NCI-H446 (cell line): ENCODE results near the gene CASKIN2.

Experiments
- DNase-seq, 2 experiments: peaks; one replicate each; lab custom pipeline; 2025; lab: John Stamatoyannopoulos, UW

Gene CASKIN2, protein sequence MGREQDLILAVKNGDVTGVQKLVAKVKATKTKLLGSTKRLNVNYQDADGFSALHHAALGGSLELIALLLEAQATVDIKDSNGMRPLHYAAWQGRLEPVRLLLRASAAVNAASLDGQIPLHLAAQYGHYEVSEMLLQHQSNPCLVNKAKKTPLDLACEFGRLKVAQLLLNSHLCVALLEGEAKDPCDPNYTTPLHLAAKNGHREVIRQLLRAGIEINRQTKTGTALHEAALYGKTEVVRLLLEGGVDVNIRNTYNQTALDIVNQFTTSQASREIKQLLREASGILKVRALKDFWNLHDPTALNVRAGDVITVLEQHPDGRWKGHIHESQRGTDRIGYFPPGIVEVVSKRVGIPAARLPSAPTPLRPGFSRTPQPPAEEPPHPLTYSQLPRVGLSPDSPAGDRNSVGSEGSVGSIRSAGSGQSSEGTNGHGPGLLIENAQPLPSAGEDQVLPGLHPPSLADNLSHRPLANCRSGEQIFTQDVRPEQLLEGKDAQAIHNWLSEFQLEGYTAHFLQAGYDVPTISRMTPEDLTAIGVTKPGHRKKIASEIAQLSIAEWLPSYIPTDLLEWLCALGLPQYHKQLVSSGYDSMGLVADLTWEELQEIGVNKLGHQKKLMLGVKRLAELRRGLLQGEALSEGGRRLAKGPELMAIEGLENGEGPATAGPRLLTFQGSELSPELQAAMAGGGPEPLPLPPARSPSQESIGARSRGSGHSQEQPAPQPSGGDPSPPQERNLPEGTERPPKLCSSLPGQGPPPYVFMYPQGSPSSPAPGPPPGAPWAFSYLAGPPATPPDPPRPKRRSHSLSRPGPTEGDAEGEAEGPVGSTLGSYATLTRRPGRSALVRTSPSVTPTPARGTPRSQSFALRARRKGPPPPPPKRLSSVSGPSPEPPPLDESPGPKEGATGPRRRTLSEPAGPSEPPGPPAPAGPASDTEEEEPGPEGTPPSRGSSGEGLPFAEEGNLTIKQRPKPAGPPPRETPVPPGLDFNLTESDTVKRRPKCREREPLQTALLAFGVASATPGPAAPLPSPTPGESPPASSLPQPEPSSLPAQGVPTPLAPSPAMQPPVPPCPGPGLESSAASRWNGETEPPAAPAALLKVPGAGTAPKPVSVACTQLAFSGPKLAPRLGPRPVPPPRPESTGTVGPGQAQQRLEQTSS (N-terminal part only)

GRCh38 chr17:75515496-75516254, at the start of gene CASKIN2:
TSS of gene CASKIN2 (minus strand) at chr17:75515537. CDS start at chr17:75513804, 1,733 bp downstream.
- DNase-seq = peak; percentile 89 to 96

DNA sequence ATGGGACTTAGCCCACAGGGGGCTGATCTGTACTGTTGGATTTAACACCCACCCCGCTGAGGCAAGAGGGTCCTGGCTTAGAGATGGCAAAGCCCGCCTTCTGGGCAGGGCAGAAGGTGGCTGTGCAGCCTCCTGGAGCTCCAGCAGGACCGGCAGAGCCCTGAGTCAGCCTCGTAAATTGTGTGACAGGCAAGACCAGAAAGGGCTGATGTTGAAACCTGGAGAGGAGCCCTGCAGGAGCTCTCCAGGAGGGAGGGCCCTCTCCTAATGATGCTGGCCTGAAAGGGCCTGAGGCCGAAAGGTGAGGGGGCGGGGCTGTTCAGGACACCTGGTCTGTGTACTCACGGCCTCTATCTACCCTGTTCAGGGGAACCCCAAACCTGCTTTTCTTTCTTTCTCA, 49.7 kb upstream of the CASKIN2 start:
- no peak for DNase-seq

GRCh38 chr17:75564195-75564594, 48.9 kb upstream of the CASKIN2 start:
- no peak for DNase-seq

DNA sequence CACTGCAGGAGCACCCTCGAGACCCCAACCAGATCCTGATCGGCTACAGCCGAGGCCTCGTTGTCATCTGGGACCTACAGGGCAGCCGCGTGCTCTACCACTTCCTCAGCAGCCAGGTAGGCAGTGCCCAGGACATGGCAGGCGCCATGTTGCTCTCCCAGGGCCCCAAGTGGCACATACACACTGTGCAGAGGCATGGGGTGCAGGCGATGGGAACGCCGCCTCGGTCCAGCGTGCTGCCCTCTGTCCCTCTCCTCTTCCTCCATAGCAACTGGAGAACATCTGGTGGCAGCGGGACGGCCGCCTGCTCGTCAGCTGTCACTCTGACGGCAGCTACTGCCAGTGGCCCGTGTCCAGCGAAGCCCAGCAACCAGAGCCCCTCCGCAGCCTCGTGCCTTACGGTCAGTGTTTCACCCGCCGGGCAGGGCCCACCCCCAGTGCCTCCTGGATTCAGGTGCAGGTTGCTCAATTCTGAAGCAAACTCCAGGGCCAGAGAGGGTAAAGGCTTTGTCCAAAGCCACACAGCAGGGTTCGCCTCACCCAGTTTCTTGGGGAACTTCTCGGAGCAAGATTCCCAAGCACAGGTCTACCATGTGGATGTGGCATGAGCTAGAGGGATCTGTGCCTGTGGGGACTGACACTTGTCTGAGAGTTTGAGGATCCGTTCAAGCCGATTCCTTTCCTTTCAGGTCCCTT, 47.9 kb upstream of the CASKIN2 start:
- no peak for DNase-seq

DNA sequence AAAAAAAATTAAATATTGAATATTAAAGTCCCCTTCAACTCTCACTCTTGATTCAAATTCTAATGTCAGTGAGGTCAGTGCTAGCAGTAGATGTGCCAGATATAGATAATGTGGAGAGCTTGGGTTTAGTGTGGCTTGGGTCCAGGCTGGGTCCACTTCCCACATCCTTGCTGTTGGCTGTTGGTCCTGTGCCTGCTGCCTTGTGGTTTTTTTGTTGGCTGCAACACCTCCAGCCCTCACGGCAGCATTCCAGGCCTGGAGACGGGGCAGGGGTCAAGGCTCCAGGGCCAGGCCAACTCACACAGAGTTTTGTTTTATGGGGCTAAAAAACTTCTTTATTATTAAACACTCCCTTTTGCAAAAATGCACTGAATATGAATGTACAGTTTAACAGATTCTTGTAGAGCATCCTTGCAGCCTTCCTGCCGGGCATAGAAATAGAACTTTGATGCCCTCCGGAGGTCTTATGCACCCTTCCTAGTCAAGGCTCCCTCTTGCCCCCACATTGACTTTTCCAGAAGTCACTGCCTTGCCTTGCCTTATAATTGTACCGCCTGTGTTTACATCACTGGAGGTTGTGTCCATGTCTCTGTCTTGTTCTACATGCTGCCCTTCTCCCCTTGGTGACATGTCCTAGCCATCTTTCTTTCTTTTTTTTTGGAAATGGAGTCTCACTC, 46.7 kb upstream of the CASKIN2 start:
- no peak for DNase-seq

- no peak for DNase-seq
These were observed 44.7 kb upstream of the CASKIN2 start for GRCh38 chr17:75559958-75560533.

- DNase-seq = no peak
These were observed 43.6 kb upstream of the CASKIN2 start for GRCh38 chr17:75558666-75559530.

GRCh38 chr17:75557852-75558665, 42.7 kb upstream of the CASKIN2 start:
- DNase-seq = no peak

DNA sequence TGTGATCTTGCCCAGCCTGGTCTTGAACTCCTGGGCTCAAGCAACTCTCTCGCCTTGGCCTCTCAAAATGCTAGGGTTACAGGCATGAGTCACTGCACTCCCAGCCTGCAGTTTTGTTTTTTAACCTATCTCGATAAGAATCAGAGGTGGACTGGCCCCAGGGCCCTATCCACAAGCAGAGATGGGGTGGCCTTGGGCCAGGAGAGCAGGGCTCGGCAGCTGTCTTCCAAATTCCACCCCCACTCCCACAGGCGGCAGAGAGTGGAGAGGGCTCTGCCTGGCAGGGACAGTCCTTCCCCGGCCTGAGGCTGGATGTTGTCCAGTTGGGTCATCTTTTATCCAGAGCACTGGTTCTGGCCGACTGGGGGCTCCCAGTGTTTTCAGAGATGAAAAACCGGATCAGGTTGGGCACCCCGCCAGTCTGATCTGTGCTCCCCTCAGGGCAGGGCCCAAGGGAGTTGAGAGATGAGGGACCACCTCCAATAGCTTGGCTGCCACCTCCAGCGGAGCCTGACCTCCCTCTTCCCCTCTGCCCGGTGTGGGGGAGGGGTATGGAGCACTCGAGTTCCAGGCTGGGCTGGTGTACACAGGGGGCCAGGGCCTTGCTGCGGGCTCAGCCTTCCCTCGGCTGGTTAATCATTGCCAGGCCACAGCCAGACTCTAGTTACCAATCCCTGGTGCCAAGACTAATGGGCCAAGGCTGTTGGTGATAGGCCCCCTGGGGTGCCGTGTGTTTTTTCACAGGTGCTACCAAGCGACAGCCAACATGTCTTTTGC, 41.9 kb upstream of the CASKIN2 start:
- DNase-seq = peak; percentile 9 to 74

DNA sequence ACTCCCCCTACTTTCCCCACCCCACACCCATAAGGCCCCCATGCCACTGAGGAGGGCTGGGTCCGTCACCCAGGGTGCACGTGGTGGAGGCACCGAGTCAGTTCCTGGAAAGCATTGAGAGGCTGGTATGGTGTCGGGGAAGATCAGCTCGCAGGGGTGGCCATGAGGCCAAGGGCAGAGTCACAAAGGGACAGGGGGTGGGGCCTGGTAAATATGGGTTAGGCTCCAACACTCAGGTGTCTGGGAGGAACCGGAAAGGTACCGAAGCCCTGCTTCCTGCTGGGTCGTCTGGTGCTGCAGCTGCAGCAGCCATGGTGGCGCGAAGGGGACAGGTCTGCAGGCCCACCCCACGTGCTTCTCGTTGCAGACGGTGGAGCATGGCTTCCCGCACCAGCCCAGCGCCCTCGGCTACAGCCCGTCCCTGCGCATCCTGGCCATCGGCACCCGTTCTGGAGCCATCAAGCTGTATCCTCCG, 40.4 kb upstream of the CASKIN2 start:
- DNase-seq = no peak

DNA sequence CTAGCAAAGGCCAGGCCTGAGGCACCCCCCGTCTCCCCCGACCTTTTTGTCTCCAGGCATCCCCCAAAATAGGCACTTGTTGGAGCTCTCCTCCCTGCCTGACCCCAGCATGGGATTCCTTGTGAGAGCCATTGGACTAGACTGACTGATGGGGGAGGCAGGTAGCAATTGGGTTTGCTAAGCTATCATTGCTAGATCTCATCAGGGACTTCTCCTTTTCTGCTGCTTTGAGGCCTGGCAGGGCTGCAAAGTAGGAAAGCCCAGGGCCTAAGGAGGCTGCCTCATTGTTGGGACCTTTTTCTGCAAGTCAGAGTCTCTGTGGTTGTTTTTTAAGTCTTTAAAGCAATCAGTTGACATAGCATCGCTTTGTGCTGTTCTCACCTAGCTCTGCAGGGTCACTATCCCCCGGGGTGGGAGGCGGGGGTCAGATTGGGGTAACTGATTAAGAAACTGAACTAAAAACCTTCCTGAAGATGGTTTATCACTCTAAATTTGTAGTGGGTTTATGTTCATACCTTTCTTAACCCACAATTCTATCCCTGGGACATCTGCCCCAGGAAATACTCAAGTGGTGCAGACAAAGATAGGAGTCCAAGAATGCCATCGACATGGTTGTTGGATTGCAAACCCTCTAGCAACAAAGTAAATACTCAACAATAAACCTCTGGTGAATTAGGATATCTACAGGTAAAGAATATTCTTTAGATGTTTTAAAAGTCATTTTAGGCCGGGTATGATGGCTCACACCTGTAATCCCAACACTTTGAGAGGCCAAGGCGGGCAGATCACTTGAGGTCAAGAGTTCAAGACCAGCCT, 38.2 kb upstream of the CASKIN2 start:
- no peak for DNase-seq

GRCh38 chr17:75552425-75553294, 37.3 kb upstream of the CASKIN2 start:
- DNase-seq = no peak

GRCh38 chr17:75551266-75551665, 35.9 kb upstream of the CASKIN2 start:
- DNase-seq = no peak

DNA sequence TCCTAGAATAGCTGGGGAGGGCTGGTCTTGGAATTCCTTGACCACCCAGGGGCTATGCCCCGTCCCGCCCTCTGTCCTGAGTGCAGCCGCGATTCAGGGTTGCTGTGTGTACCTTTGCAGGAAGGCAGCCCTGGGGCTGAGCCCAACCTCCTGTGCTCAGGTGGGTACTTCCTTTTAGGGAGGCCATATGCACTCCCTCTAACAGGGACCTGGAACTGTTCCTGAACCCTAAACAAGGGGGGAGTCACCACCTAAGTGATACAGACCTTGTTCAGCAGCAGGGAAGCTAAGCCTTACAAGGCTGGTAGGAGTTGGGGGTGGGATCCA, 34.8 kb upstream of the CASKIN2 start:
- no peak for DNase-seq
